T1000 (cell line): ENCODE results near the gene KCTD11.

ENCODE experiments used
- DNase-seq: peaks from one replicate; lab custom pipeline; 2025; ENCODE audit warnings: mixed read lengths; lab: John Stamatoyannopoulos, UW

KCTD11 gene

DNA sequence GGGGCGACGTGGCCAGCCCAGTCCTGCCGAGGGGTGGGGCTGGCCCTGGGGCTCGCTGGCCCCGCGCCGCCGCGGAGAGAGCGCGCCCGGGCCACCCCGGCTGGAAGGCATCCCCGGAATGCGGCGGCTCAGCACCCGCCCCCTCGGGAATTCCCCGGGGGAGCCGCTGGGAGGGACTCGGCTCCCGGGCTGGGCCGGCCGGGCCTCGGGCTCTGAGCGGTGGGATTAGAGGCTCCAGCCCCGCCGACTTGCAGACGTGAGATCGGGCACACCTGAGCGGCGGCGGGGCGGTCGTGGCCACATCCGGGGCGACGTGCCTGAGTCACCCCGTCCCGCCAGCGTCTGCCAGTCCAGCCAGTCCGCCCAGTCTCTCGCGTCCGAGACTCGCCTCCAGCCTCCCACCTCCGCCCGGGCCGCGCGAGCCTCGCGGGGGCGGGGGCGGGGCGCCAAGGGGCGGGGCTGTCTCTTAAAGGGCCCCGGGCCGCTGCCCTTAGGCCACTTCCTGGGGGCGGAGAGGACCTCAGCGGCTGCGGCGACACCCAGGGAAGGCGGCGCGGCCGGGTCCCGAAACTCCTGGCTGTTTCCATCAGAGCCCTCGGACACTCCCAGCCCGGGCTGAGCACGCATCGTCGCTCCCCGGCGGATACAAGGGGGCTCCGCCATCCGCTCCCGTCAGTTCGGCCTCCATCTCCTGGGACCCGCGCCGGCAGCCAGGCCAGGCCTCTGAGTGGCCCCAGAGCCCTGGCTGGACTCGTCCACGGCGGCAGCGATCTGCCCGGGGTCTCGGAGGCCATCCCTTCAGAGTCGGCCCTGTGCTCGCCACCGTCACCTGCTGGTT, at the start of gene KCTD11:
KCTD11 (plus strand) TSS at position 498 of the 838 bp plus-strand sequence.
- DNase-seq, result peak; percentile 99

DNA sequence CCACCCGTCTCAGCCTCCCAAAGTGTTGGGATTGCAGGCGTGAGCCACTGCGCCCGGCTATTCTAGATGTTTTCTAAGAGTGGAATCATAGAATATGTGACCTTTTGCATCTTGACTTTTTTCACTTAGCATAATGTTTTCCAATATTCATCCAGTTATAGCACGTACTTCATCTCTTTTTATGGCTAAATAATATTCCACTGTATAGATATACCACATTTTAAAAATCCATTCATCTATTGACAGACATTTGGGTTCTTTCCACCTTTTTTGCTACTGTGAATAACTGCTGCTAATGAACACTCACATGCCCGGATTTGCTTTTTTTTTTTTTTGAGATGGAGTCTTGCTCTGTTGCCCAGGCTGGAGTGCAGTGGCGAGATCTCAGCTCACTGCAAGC, 47.8 kb upstream of the KCTD11 start:
- DNase-seq, result no peak

DNA sequence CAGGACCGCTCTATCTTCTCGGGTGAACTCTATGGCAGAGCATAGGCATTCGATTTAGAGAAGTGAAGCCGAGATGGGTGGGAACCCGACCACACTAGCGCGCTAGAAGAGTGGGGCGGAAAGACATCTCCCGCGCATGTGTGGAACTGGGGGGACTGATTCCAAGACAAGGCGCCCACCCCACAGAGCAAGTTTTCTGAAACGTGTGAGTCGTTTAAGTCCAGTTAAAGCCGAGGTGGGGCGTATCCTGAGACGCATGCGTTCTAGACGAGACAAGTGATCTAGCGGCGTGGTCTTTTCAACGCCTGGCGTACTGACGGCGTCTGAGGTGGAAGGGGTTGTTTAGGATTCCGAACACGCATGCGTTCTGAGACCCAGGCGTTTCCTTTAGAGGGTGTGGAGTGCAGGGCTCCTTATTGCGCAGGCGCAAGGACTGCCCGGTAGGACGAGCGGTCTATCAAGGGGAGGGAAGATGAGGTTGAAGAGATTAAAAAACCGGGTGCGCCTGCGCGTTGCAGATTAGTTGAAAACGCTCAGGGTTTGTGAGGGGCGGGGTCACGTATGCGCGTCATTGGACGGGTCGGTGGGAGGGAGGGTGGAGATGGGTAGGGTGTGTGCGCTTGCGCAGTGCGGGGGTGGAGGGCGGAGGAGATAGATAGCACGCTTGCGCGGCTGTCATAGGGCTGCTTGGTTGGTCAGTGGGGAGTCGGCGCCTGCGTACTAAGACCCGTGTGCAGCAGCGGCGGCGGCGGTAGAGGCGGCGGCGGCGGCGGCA, 44.9 kb upstream of the KCTD11 start, which contains the start of gene EIF5A:
EIF5A (plus strand) TSS at position 718 of the 775 bp plus-strand sequence. CDS start 2,008 bp downstream, outside the sequence.
- DNase-seq, result peak; percentile 99

DNA sequence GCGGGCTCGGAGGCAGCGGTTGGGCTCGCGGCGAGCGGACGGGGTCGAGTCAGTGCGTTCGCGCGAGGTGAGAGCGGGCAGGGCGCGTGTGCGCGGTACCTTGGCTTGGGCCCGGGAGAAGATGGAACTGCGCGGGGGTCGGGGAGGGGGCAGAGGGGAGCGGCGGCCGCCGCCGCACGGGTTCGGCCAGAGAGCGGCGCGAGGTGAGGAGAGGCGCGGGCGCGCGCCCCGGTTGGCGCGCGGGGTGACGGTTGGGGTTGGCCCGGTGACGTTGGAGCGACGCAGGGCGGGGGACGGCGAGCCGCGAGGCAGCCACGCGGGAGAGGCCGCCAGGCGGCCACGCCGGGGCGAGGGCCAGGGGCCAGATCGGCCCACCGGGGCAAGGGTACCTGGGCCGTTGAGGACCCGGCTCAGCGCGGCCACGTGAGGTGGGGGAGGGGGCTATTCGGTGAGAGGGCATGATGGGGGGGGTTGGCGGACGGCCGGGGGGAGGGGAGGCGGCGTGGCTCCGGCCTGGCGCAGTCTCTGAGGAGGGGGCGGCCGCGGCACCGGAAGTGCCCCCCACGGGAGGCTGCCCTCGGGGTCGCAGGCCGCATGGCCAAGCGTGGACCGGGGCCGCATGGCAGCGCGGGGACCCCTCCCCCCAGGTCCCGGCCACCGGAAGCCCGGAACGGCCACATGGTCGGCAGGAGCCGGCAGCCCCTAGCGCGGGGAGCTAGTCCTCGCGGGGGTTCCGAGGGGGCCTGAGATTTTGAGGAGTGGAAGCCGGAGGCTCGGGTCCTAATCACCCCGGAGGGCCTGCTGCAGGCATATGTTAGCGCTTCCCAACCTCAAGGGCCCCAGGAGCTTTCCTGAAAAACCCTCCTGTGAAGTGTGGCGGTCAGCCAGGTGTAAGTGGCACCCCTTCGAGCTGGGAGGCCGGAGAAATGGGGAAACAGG, 44.0 kb upstream of the KCTD11 start:
- no peak for DNase-seq

DNA sequence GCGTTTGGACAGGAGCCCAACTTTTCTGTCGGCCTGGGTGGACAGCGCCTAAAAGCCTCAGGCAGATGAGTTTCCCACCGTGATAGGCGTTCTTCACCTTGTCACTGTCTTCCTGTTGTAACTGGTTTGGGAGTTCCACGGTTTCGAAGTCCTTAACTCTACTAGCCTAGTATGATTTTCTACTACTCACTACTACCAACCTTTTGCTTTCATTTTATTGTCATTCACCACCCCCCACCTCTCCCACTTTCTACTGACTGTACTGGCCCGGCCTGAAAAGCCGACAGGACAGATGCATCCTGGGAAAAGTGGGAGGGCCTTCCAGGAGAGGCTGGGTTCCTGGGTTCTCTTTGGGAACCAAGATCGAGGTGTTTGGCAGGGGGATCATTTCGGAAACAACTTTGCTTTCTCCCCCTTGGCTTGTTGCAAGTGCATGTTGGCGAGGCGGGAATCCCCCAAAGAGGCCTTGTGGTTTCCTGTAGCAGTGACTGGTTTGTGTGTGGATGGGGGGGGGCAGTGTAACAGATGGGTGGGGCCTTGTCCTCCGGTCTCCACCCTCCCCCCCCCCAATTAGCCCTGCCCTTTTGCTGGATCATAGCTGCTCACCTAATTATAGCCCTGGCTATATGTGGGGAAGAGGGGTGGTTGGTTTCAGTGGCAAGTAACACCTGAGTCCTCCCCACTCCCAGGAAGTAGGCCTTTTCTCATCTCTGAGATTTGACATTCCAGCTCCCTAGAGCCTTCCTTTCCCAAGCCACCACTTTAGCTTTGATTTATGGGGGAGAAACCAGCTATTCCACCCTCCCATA, 43.1 kb upstream of the KCTD11 start:
- DNase-seq, result peak; percentile 49

DNA sequence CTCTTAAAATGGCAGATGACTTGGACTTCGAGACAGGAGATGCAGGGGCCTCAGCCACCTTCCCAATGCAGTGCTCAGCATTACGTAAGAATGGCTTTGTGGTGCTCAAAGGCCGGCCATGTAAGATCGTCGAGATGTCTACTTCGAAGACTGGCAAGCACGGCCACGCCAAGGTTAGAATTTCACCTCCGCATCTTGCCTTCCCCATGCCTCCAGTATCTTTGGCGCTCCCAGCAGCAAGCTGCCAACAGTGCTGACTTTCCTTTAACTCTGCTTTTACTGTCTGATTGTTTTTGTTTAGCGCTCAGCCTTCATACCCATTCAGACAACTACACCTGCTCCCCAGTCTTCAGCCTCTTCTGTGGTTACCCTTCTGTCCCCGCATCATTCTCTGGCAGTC, 42.3 kb upstream of the KCTD11 start:
- no peak for DNase-seq

DNA sequence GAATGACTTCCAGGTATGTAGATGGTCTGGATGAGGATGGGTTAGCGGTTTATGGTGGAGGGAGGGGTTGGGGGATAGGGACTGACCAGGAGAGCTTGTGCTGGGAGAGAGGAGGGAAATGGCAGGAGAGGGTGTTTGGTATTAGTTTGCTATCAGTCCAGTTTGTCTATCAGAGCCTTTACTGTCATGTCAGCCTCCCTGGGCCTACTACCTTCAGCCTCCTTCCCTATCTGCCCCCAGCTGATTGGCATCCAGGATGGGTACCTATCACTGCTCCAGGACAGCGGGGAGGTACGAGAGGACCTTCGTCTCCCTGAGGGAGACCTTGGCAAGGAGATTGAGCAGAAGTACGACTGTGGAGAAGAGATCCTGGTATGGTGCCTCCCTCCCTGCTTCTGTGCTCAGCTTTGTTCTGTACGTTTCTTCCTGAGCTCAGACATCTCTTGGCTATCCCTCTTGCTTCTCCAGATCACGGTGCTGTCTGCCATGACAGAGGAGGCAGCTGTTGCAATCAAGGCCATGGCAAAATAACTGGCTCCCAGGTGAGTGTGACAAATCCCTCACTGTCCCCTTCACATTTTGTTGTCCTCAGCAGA, 40.8 kb upstream of the KCTD11 start:
- no peak for DNase-seq

DNA sequence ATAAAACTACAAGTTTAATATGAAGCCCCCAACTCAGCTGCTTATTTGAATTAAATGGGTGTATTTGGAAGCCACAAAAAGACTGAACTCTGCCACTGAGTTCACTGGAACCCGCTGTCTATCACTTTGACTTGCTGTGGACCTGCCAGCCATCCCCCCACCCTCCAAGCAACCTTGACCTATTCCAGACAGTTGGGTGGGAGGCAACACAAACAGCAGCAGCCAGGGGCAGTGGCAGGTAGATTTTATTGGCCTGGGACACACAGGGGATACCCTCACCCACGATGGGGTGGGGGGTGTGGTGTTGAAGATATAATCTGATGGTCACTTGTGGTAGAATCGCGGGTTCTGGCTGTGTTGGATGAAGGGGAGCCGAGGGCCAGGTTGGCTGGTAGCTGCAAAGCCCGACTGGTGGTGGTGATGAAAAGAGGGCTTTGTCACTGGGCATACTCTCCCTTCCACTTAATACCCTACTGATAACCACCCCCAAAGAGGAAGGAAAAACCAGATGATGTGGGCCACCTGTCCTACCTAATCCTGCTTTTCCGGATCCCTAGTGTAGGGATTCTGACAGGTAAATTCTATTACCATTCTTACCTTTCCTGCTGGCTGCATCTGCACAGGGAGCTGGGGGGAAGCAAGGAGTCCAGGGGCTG, 39.4 kb upstream of the KCTD11 start:
- DNase-seq, result no peak

DNA sequence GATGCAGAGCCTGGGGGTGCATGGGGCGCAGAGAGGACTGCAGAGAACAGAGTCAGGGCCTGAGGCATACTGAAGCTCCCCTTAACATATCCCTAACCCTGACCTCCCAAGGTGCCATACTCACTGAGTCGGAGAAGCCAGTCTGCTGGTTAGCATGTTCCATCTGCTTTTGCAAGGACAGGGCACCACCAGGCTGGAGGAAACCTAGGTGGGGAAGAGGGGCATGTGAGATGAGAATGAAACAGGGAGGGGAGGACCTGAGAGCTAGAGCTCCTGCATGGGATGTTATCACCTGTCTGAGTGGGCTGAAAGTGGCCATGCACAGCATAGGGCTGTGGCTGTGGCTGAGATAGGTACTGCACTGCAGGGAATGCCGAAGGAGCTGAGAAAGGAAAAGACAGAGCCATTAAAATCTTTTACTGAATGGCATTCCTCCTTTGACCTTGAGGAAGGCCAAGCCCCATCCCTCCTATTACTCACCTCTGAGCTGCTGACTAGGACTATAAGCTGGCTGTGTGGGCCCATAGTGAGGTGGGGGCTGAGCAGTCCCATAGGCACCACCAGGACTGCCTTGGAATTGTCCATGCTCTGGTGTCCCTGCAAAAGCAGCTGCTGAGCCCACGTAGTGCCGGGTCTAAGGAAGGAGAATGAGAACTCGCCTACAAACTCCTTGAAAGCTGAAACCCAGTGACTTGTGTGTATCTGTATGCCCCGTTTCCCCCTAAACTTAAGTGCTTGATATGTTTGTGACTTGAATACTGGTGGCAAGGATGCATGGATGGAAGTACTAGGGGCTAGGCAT, 38.7 kb upstream of the KCTD11 start:
- no peak for DNase-seq

DNA sequence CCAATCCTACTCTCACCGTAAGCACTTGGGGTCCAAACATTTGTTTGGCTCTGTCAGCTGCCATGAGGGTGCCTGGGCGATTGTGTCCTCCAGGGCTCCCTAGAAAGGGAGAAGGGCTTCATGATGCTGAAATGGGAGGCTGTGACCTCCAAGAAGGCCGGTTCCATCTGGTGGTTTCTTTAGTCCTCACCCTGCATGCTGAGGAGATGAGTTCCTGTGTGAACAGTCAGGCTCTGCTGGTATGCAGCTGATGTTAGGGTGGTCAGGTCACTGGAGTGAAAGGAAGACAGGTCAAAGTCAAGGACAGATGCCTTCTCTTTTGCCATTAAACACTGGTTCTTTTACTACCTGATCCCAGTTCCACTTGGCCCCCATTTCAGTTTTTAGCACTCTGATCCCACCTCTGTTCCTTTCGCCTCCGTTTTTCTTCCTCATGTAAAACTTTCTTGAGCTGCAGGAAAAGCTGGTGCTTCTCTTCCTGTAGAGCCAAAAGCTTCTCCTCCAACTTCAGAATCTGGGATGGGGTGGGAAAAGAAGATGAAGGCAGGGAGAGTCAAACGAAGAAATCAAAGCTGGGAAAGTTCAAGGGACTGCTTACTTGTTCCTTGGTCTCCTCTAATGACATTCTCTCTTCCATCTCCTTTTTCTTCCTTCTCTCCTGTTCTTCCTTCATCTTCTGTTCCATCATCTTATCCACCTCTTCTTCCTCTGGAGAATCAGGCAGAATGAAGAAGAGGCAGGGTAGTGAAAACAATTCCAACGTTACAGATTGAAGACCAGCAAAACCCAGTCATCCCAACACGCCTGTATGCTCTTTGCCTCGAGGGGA, 37.9 kb upstream of the KCTD11 start:
- no peak for DNase-seq

DNA sequence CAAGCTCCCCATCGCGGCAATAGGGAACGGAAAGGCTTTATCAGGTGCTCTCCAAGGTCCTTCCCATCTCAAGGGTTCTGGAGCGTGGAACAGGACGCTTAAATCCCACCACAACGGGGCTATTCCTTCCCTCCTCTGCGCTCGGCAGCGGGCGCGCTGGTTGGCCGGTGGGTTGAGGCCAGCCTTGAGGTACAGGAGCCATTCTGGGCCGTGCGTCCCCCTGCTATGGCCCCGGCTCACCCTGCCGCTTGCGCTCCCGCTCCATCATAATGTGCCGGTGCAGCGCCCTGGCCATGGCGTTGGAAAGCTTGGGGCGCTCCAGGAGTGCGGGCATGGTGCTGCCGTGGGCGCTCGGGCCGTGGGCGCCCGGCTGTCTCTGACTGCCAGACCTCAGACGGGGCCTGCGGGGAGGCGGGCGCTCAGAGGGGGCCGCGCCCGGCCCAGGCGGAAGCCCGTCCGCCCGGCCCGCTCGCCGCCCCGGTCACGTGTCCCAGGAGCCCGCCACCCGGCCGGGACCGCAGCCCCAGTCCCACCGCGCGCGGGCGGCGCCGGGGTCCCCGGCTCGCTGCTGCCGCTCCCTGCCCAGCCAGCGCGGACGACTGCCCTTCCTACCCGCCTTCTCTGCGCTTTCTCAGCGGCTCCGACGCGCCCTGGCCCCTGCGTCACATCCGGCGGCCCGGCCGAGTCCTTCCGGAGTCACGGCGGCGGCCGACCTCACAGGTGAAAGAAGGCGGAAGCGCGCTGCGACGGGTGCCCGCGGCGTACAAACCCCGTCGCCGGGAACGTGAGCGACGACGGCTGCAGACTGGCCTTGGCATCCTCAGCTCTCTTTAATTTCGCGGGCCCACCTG, 37.0 kb upstream of the KCTD11 start, which contains the start of gene GPS2:
GPS2 (minus strand) TSS at position 642 of the 851 bp plus-strand sequence; CDS start at position 334, 308 bp downstream.
- DNase-seq, result peak; percentile 67

DNA sequence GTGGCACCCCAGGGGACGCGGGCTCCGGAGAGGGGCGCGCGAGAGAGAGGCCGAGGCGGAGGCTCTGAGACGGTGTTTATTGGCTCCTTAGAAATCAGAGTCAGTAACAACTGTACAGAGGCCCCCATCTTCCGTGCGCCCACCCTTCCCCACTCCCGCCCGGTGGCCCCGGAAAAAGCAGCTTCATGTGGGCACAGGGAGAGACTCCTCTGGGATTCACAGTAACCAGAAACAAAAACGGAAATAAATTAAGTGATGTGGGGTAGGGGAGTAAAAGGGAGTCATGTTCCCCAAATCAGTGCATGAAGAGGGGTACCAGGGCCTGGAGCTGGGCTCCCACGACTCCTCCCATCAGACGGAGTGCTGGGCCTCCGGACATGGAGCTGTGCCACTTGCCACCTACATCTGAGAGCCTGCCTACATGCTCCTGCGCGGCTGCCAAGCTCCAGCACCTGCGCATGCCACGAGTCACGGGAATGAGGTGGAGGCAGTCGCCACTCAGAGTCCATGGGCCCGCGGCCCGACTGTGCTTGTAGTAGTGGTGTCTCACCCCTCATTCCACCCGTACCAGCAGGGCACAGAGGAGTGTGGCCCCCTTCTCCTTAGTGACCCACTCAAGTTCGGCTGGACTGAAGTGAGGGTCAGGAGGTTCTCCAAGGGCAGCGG, 36.3 kb upstream of the KCTD11 start:
- no peak for DNase-seq

DNA sequence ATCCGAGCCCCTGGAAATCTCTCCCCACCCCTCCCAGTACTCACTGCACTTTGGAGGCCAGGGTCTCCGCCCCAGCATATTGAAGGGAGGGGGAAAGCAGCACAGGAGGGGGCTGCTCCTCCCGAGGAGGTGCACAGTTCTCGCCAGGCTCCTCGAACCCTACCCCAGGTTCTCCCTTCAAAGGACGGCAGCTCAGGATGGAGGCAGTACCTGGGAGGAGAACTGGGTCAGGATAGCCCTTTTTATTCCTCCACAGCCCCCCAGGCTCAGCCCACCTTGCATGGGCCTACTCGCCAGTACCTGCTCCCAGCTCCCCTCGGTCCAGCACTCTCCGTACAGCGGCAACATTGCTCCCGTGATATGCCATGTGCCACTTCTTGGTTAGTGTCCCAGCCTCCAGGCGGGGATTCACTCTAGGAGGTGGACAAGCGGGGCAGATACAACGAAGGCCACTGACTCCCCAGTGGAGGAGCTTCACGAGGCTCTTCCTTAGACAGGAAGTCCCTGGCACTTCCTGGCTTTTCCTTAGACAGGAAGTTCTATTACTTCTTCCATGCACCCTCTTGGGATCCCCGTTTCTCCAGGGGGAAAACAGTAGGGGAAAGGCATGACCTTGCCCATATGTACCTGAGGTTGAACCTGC, 34.7 kb upstream of the KCTD11 start:
- DNase-seq, result no peak

DNA sequence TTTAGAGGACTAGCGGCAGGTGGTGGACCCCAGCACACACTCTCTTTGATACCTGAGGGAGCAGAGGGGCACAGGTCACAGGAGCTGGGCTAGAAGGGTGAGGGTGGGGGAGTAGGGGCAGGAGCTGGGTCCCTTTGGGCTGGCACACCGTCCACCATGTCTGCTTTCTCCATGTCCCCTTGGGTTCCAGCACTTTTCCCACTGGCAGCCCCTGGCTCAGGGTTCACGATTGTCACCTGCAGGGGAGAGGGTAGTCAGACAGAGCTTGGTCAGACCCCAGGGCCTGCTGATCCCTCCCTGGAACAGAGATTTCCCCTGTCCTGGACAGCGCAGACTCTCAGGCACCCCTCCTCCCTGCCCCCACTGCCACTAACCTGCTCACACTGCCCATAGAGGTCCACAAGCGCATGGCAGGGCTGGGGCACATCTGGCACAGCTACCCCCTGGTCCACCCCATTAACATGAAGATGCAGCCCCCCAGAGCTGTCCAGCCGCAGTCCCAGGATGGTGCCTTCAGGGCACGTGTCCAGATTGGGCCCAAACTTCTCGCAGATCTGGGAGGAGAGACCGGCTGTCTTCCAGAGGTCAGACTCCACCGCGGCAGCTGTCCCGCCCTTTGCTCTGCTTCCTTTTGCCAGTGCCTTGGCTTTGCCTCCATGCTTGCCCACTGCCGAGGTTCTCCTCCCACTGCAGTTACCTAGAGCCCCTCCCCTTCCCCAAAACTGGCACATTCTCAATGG, 33.7 kb upstream of the KCTD11 start:
- no peak for DNase-seq

DNA sequence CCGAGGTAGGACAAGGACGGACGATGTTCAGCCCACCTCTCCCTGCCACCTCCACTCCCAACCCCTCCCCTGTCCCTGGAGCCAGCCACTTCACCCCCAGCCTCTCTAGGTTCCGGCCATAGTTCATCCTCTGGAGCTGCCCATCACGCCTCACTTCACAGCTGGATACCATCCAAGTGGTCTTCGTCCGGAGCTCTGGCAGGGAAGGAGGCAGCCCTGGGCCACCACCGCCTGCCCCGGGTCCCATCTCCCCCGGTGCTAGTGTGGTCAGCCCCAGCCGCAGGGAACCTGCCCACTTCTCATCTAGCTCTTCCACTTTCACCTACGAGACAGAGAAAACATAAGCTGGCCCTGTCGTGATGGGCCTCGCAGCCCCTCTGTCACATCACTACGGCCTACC, 30.5 kb upstream of the KCTD11 start:
- no peak for DNase-seq
